Neutrophil (primary cell): Measurements from ENCODE around the gene FASN.
"Not testable (repeated sequence)": the region's sequence is repeated elsewhere in the genome, so short reads cannot be mapped to it uniquely, and the experiment has no call there.

Experiments used
- H3K27ac ChIP-seq: fragments of 200-600 bp; sonication (generic); 2 replicates; pipeline ENCODE4 v1.5.1; 2016; ENCODE audit warnings: mild to moderate bottlenecking, moderate library complexity
- H3K27me3 ChIP-seq: fragments of 200-600 bp; sonication (generic); 2 replicates; pipeline ENCODE4 v1.6.0; 2016; ENCODE audit warnings: mild to moderate bottlenecking
- H3K36me3 ChIP-seq: fragments of 200-600 bp; sonication (generic); 2 replicates; pipeline ENCODE4 v1.5.1; 2017
- H3K4me1 ChIP-seq, 2 experiments: fragments of 200-600 bp in 1 of 2; sonication (generic) in 1 of 2; 1 replicate in 1 of 2; 2 replicates in 1 of 2; pipeline versions ENCODE4 v1.5.1 to v1.6.1; 2013 to 2016; ENCODE audit warnings: low read depth in 1 of 2, low read length in 1 of 2, mild to moderate bottlenecking in 1 of 2, moderate library complexity in 1 of 2; ENCODE audit not compliant: control insufficient read depth in 1 of 2, insufficient read depth in 1 of 2
- H3K4me3 ChIP-seq, 2 experiments: fragments of 200-600 bp in 1 of 2; sonication (generic) in 1 of 2; 1 replicate in 1 of 2; 2 replicates in 1 of 2; pipeline ENCODE4 v1.5.1; 2013 to 2016; ENCODE audit warnings: low read depth in 1 of 2, low read length in 1 of 2, mild to moderate bottlenecking in 1 of 2, moderate library complexity in 1 of 2
- H3K9me3 ChIP-seq: fragments of 200-600 bp; sonication (generic); 2 replicates; pipeline ENCODE4 v1.5.1; 2016
- CTCF ChIP-seq: fragments of 200-600 bp; sonication (generic); IDR thresholded peaks from 2 replicates; pipeline ENCODE4 v1.5.1; 2016; ENCODE audit warnings: antibody characterized with exemption

Gene FASN

GRCh38 chr17:82138511-82138992 lies 40.5 kb upstream of the FASN start:
- Histone ChIP-seq H3K9me3 (no peaks in the 10 kb centered on the region), H3K4me1 (no peaks in the 10 kb centered on the region), H3K27ac (no peak overlapping the region), H3K36me3 (no peaks in the 10 kb centered on the region), H3K4me3 (no peak overlapping the region), H3K27me3 (no peaks in the 10 kb centered on the region)
- no peak for TF ChIP-seq CTCF

- Histone ChIP-seq H3K4me3 (no peak overlapping the region), H3K4me1 (no peaks in the 10 kb centered on the region), H3K27me3 (no peaks in the 10 kb centered on the region), H3K9me3 (no peaks in the 10 kb centered on the region), H3K27ac (no peak overlapping the region), H3K36me3 (no peaks in the 10 kb centered on the region)
- TF ChIP-seq CTCF = no peak
Measured at GRCh38 chr17:82134101-82134500, 36.1 kb upstream of the FASN start.

GRCh38 chr17:82133166-82133953 lies 35.3 kb upstream of the FASN start:
- not testable (repeated sequence) for H3K27ac ChIP-seq, H3K36me3 ChIP-seq, H3K4me1 ChIP-seq, H3K4me3 ChIP-seq, H3K9me3 ChIP-seq, H3K27me3 ChIP-seq

- no peaks in the 10 kb centered on the region for H3K9me3 ChIP-seq
- no peak overlapping the region for H3K27ac ChIP-seq
- peaks cover 7% of the 10 kb centered on the region for H3K36me3 ChIP-seq
- no peaks in the 10 kb centered on the region for H3K27me3 ChIP-seq
- TF ChIP-seq CTCF = no peak
- no peaks in the 10 kb centered on the region for H3K4me1 ChIP-seq
- no peak overlapping the region for H3K4me3 ChIP-seq
Measured at GRCh38 chr17:82129095-82129494, 31.1 kb upstream of the FASN start.

GRCh38 chr17:82128287-82128686 lies 30.3 kb upstream of the FASN start:
- peaks cover 7% of the 10 kb centered on the region for H3K36me3 ChIP-seq
- no peak overlapping the region for H3K27ac ChIP-seq
- H3K27me3 ChIP-seq = no peaks in the 10 kb centered on the region
- H3K4me1 ChIP-seq = no peaks in the 10 kb centered on the region
- no peak overlapping the region for H3K4me3 ChIP-seq
- H3K9me3 ChIP-seq = no peaks in the 10 kb centered on the region
- no peak for TF ChIP-seq CTCF

GRCh38 chr17:82127704-82128103 lies 29.7 kb upstream of the FASN start:
- Histone ChIP-seq H3K27me3 (no peaks in the 10 kb centered on the region), H3K4me3 (no peak overlapping the region), H3K4me1 (no peaks in the 10 kb centered on the region)

More at GRCh38 chr17:82127704-82128103, 29.7 kb upstream of the FASN start:
- no peaks in the 10 kb centered on the region for H3K9me3 ChIP-seq
- no peak overlapping the region for H3K27ac ChIP-seq
- no peak for TF ChIP-seq CTCF
- H3K36me3 ChIP-seq = peaks cover 7% of the 10 kb centered on the region
